Epithelial cell of esophagus (primary cell): ENCODE results near the gene PLXNA1.

ENCODE experiments used
- DNase-seq: peaks from one replicate; pipeline ENCODE4 v3.0.0; 2010; ENCODE audit warnings: low read depth
- H3K4me3 ChIP-seq: 2 replicates; pipeline ENCODE4 v1.5.1; 2011; ENCODE audit warnings: mild to moderate bottlenecking, low read length, control low read depth
- CTCF ChIP-seq: IDR thresholded peaks from 2 replicates; pipeline ENCODE4 v1.5.1; 2011; ENCODE audit warnings: low read depth, mild to moderate bottlenecking, low read length, control low read depth, inconsistent platforms; ENCODE audit not compliant: insufficient read depth; ENCODE audit errors: missing control alignments

The PLXNA1 gene

DNA sequence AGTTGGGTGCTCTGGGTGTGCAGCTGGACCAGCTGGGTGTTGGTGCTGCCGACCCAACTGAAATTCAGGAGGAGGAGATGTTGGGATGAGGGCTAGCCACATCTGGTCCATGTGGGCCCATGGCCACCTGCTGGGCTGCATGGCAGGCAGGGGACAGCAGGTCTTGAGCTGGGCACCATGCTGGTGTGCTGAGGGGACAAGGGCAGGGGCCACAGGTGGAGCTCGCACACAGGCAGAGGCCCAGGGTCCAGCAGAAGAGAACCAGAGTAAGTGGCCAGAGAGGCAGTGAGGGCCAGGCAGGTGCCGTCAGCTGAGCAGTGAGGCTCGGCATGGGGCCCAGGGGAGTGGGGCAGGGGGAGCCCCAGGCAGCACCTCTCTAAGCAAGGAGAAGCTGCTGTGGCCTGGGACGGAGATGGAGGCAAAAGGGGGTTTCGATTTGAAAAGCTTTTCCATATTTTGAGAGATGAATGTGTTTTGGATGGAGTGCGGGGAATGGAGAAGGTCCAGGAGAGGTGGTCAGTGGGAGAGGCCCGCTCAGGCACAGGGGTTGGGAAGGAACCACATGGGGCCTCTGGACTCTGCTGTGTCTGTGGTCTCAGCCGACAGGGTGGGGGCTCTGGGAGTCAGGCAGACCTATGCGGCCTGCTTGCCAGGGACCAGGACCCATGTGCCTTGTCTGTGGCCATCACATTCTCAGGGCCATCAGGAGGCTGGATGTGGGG lies 30.5 kb upstream of the PLXNA1 start:
- TF ChIP-seq CTCF = no peak
- DNase-seq = no peak
- H3K4me3 ChIP-seq = no peak overlapping the region

DNA sequence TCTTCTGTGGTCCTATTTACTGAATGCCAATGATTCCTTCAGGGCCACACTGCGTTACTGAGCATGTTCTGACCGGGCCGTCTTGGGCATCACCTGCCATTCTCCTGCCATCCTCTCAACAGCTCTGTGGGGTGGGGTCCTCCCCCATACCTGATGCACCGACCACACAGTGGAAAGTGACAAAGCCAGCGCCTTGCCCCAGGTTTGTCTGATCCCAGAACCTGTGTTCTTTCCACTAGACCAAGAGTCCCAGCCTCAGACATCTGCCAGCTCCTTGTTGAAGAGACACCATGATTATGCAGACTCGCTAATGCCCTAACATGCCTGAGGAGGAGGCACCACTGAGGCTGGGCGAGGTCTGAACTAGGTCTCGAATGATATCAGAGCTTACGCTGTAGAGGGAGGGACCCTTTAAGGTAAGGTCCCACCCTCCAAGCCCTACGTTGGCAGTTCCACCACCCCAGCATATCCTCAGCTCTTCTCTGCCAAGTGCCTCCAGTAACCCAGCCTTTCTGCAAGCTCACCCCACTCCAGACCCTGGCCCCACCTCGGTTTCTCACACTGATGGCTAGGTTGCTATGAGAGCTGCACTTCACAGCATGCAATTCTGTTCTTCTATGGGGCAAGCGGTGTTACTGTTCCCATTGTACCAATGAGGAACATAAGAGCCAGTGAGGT lies 29.8 kb upstream of the PLXNA1 start:
- no peak for DNase-seq
- no peak for TF ChIP-seq CTCF
- H3K4me3 ChIP-seq = no peak overlapping the region

- peak; percentile 51 for DNase-seq
- no peak overlapping the region for H3K4me3 ChIP-seq
- no peak for TF ChIP-seq CTCF
Observed at GRCh38 chr3:126954141-126954842, 28.6 kb upstream of the PLXNA1 start.

DNA sequence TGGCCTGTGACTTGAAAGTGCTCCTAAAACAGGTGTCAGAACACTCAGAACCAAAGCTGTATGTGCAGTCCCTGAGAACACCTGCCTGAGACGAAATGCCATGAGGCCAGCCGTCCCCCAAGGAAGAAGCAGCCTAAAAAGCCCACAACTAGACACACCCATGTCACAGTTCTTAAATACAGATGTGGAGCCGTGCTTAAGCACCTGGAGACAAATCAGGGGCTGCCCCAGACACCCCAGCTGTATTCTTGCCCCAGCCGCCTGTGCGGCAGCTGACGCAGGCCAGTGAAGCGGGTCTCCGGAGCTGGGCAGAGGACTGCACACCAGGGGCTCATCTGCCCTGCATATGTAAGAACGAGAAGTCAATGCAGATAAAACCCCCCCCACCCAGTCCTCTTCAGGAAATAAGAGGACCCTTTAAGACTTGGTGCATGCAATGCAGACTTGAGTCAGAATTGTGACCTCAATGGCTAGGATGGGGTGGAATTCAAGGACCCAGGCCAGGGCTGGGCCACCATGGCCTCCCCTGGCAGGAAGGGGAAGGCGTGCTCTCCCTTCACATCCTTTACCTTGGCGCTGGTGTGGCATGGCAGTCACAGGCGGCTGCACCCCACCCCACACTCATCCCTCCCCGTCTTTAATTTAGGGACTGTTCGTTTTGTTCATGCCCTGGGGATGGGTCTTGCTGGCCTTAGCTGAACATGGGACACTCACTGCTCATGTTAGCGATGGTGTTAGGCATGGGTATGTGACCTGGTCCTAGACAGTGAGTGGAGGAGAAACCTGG lies 27.7 kb upstream of the PLXNA1 start:
- DNase-seq = no peak
- H3K4me3 ChIP-seq = no peak overlapping the region
- no peak for TF ChIP-seq CTCF

- no peak overlapping the region for H3K4me3 ChIP-seq
- DNase-seq = peak; percentile 35
- no peak for TF ChIP-seq CTCF
Observed at GRCh38 chr3:126956361-126956760, 26.6 kb upstream of the PLXNA1 start.

DNA sequence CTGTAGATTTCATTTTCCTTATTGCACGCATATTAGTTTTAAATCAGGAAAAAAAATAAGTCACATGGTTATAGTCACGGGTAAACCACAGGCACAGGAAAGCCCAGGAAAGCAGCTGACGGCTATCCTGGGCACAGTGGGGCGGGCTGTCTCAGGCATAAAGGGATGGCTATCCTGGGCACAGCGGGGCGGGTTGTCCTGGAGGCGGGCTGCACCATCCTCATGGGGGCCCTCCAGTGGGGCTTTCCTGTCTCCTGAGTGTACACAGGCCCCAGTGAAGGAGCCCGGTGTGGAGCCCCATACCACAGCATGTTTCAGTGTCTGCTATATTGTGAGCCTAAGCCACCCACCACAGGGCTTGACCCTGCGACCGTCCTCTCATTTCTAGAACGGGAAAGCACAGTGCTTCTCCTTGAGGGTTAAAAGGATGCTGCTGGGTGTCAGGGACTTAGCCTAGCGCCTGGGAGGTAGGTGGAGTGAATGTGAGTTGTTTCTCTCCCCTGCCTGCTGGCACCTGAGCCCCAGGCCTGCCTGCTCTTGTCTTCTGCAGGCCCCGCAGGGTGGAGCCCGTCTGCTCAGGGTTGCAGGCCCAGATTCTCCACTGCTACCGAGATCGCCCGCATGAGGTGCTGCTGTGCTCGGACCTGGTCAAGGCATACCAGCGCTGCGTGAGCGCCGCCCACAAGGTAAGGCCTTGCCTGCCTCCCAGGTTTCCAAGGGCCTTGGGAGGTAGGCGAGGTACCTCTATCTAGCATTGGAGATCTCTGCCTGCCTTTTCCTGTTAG lies 25.9 kb upstream of the PLXNA1 start:
- DNase-seq = peak; percentile 93
- no peak overlapping the region for H3K4me3 ChIP-seq
- TF ChIP-seq CTCF = peak; percentile 60
